GOT3 (cell line): Measurements from ENCODE around the gene SMIM17.

Source experiments
- DNase-seq: peaks from one replicate; lab custom pipeline; 2025; ENCODE audit warnings: mixed read lengths; lab: John Stamatoyannopoulos, UW

SMIM17 gene

GRCh38 chr19:56642711-56643459 lies at the start of gene SMIM17:
TSS of gene SMIM17 (plus strand) at chr19:56643159. CDS start at chr19:56645668, 2,509 bp downstream.
- no peak for DNase-seq

DNA sequence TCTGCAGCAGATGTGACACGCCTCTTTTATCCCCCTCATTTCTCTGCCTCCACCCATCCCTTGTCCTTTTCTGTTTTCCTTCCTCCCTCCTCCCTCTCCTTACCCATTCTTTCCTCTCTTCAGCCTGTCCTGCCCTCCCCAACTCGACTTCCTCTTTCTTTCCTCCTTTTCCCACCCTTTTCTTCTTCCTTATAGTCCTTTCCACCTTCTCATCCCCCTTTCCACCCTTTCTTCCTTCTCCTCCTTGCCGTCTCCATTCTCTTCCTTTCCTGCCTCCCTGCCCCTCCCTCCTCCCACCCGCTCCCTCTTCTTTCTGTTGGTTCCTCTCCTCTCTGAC lies 48.5 kb upstream of the SMIM17 start:
- DNase-seq, result no peak

DNA sequence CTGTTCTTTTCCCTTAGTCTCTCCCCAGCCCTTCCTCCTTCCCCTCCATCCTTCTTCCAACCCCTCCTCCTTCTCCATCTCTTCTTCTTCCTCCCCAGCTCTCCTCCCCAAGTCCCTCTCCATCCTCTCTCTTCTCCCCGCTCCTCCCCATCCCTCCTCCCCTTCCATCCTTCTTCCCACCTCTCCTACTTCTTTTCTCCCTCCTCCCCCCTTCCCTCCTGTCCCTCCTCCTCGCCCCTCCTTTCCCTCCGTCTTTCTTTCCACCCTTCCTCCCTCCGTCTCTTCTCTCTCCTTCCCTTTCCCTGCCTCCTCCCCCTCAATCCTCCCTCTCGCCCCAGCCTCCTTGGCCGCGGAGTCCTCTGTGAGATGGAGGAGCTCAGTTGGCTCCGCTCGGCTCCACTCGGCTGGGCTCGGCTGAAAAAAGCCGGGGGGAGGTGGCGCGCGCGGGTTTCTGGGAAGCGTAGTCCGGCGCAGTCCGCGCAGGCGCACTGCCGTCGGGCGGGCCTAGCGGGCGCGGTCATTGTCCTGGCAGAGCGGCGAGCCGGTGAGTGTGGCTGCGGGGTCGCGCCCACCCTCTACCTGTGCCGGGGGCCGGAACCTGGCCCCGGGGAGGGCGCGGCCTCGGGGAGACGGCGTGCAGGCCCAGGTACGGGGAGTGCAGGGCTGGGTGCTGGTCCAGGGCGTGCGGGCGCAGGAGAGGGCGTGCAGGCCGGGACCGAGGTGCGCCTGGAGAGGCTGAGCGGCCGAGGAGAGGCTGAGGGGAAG lies 48.0 kb upstream of the SMIM17 start, which contains the start of gene ZNF71:
ZNF71 (plus strand) TSS at position 520 of the 765 bp plus-strand sequence. CDS start 6,257 bp downstream, outside the sequence.
- DNase-seq, result peak; percentile 25

DNA sequence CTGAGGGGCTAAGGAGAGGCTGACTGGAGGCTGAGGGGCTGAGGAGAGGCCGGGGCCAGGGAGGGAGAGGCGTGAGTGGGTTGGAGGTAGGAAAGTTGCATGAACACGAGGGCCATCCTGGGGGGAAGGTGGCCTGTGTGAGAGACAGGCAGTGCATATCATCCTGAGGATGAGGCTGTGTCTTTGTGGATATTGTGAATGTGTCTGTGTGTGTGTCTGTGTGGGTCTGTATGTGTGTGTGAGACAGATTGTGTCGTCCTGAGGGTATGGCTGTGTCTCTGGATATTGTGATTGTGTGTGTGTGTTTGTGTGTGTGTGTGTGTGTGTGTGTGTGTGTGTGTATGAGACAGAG lies 47.4 kb upstream of the SMIM17 start:
- DNase-seq, result no peak

- DNase-seq, result no peak
Measured at GRCh38 chr19:56596676-56597075, 46.3 kb upstream of the SMIM17 start.

DNA sequence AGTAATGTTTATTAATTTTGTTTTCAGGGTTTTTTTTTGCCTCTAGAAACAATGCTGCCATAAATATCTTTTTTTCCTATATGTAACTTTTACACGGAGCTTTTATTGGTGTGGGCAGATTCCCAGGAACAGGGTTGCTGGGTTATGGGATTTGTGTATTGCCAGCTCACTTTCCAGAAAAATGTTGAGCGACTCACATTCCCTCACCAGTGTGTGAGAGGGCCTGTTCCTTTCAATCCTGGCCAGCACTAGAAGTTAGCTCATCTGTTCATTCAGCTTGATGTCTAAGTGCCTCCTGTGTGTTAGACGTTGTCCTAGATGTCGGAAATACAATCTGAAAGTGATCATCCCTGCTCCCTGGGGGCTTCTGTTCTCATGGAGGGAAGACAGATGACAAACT lies 45.3 kb upstream of the SMIM17 start:
- DNase-seq, result no peak

DNA sequence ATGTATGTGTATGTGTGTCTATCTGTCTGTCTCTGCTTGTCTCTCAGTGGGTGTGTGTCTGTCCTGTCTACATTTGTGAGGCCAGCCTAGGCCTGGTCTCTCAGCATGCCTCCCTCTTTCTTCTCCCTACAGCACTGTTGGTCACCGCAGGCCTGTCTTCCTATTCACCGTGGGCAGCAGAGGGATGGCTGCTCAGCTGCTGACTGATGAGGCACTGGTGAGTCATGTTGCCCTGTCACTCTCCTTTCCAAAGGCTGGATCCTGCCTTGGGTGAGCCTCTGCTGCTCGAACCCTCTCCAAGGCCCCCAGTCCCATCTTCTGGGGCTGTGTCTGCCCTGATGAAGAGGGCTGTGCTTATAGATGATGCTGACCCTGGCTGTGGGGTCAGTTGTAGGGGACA lies 41.6 kb upstream of the SMIM17 start:
- DNase-seq, result no peak

- no peak for DNase-seq
Measured at GRCh38 chr19:56603829-56604228, 39.1 kb upstream of the SMIM17 start.

DNA sequence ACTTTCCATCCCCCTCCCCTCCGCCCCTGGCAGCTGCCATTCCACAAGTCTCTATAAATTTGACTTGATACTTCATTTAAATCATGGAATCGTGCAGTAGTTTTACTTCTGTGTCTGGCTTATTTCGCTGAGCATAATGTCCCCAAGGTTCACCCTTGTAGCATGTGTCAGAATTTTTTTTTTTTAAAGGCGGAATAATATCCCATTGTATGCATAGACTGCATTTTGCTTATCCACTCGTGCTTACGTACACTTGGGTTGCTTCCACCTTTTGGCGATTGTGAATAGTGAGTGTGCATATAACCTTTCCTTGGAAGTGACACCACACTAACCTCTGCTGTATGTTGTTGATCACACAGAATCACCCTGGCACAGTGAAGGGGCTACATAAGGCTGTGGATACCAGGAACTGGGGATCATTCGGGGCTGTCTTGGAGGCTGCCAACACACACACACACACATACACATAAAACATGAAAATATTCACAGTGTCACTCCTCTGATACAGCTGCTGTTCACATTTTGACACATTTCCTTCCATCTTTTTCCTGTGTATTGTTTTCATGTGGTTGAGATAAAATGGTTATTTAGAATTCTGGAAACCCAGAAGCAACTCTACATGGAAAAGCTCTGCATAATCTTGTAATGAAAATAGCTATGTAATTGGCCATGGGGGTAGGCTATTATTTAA lies 34.5 kb upstream of the SMIM17 start:
- DNase-seq, result no peak

GRCh38 chr19:56611288-56611687 lies 31.7 kb upstream of the SMIM17 start:
- DNase-seq, result no peak

DNA sequence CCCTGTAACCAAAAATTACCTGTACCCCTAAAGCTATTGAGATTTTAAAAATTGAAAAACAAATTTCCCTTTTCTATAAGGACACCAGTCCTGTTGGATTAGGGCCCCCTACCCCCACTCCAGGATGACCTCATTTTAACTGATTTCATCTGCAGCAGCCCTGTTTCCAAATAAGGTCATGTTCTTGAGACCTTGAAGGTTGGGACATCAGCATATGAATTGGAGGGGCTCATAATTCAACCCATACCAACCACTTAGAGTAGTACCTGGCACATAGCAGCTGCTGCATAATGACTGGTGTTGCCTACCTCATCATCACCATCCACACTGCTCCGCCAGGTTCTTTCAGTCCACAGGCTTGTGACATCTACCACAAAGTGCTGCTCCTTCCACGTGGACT lies 30.2 kb upstream of the SMIM17 start:
- DNase-seq, result no peak

DNA sequence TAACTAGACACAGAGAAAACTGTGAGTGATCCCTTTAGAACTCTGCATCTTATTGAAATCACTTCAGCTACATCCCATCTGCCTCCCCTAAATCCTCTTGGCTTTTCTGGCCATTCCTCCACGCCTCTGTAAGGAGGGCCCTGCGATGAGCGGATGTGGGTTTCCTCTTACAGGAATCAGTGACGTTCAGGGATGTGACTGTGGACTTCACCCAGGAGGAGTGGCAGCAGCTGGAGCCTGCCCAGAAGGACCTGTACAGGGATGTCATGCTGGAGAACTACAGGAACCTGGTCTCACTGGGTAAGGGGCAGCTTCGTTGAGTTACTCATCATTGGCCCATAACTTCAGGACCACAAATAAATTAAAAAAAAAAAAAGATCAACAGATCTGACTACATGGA lies 29.3 kb upstream of the SMIM17 start:
- no peak for DNase-seq

DNA sequence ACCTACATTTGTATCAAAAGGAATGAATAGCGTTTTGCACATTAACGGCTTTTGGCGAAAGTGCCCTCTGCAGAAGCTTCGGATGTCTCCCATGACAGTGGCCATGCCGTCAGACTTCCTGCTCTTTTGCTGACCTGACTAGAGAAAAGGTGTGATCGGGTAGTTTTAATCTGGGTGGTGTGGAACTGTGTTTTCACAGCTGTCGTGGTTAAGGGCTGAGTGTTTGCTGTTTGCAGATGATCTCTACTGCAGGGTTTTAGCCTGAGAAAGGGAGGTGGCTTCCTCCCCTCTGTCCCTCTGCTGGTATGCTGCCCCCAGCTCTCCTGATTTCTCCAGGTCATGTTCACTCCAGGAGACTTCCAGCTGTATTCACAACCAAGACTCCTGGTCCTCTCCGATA lies 25.4 kb upstream of the SMIM17 start:
- DNase-seq, result no peak

GRCh38 chr19:56619121-56619520 lies 23.8 kb upstream of the SMIM17 start:
- no peak for DNase-seq

DNA sequence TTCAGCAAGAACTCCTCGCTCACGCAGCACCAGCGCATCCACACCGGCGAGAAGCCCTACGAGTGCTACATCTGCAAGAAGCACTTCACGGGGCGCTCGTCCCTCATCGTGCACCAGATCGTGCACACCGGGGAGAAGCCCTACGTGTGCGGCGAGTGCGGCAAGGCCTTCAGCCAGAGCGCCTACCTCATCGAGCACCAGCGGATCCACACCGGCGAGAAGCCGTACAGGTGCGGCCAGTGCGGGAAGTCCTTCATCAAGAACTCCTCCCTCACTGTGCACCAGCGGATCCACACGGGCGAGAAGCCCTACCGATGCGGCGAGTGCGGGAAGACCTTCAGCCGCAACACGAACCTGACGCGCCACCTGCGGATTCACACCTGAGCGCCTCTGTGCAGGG lies 20.6 kb upstream of the SMIM17 start:
- DNase-seq, result no peak

DNA sequence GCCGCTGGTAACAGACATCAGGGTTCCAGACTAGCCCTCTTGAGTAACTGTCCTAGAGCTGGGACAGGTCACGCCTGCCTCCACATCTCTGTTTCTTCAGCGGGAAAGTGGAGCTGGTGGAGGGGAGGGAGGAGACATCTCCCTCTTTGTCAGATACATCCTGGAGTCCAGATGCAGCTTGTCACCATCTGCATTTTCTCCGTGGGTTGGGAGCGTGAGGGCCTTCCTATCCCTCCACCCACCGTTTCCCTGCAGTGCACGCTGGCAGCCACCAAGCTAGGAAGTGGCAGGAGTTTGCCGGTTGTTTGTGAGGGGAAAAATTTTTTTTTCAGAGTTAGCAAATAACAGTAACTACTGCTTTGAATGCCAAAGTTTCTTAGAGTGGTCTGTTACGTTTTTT lies 20.0 kb upstream of the SMIM17 start:
- DNase-seq, result no peak

DNA sequence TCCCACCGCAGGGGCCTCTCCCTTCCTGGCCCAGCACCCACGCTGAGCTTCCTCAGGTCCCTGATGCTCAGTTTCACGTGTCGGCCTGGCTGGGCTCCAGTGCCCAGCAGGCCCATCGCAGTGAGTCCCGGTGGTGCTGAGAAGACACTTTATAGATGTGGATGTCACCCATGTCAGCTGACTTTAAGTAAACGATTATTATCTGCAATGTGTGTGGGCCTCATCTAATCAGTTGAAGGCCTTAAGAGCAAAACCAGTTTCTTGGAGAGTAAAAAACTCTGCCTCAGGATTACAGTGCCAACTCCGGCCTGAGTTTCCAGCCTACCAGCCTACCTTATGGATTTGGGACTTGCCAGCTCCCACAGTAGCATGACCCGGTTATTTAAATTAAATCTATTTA lies 17.3 kb upstream of the SMIM17 start:
- no peak for DNase-seq

DNA sequence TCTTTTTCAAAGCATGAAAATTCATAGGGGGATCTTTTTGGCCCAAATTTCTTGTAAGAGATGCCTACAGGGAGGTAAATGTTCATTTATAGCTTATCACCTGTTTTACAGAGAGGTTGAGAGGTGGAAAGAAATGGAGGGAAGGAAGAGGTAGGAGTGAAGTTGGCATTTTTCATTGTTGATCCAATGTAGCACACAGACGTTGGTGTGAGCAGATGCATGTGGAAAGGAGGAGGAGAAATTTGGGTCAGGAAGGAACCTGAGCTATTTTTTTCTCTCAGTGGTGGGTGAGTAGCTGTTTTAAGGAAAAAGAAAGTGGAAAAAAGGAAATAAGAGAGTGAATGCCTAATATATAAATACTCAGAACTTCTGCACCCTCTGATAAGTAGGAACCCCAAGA lies 9.9 kb upstream of the SMIM17 start:
- DNase-seq, result no peak

DNA sequence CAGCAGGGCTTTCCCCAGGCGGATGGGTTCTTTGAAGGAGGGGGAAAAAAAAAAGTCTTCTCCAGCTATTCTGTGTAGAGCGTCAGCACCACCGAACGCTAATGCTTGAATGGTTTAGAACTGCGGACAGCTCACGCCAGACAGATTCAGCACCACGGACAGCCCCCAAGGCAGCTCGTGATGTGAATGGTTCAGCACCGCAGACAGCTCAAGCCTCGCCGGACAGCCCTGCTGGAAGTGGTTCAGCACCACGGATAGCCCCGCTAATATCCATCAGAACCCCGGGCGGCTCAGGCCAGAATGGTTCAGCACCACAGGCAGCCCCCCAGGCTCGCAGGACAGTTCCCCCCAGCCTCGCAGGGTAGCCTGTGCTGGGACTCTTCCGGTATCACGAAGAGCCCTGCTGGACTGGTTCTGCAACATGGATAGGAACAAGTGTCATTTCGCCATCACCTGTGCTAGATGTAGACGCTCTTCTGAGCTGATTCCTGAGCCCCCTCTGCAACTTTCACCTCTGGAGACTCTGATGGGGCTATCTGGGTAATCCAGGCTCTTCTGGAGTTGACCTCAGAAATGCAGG lies 4.9 kb upstream of the SMIM17 start:
- no peak for DNase-seq

DNA sequence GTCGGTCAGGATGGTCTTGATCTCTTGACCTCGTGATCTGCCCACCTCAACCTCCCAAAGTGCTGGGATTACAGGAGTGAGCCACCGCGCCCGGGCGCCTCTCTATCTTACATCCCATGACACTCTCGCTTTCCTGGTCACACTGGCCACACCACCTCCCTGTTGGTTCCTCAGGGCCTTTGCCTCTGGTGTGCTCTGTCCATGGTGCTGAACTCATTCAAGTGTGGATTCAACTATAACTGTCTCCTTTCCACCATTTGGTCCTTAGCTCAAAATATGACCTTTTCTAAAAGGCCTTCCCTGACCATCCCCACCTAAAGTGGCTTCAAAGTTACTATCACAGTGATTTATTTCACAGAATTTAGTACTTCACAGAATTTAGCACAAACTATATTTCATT lies 3.7 kb upstream of the SMIM17 start:
- no peak for DNase-seq

GRCh38 chr19:56643460-56643955 lies 549 bp downstream of the SMIM17 start:
- no peak for DNase-seq

GRCh38 chr19:56654151-56654550 lies 11.2 kb downstream of the SMIM17 start:
- no peak for DNase-seq
